GM21360 (cell line): Measurements from ENCODE around the gene ELANE.

Experiments
- ATAC-seq: cut with Tn5 transposase; IDR thresholded peaks from one replicate; pipeline ENCODE4 v1.9.1; 2021; ENCODE audit warnings: mild to moderate bottlenecking, moderate library complexity; ENCODE audit not compliant: unreplicated experiment

ELANE gene

GRCh38 chr19:858868-859843, 7.1 kb downstream of the ELANE start, which contains the start of gene CFD:
Gene CFD (plus strand): TSS chr19:859664. CDS start chr19:859690, 26 bp downstream.
- ATAC-seq: no peak

DNA sequence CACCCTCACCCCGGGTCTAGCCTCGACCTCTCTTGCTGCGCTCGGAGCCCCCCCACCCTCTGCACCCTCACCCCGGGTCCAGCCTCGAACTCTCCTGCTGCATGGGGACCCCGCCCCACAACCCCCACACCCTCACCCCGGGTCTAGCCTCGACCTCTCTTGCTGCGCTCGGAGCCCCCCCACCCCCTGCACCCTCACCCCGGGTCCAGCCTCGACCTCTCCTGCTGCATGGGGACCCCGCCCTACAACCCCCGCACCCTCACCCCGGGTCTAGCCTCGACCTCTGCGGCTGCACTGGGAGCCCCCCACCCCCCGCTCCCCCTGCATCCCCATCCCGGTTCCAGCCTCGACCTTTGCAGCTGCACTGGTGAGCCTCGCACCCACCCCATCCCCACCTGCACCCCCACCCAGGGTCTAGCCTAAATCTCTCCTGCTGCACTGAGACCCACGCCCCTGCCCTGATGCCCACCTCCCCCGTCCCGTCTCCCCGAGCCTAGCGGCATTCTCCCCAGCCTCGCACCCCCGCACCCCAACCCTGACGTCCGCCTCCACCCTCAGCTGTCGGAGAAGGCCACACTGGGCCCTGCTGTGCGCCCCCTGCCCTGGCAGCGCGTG, 9.1 kb downstream of the ELANE start:
- no peak for ATAC-seq

DNA sequence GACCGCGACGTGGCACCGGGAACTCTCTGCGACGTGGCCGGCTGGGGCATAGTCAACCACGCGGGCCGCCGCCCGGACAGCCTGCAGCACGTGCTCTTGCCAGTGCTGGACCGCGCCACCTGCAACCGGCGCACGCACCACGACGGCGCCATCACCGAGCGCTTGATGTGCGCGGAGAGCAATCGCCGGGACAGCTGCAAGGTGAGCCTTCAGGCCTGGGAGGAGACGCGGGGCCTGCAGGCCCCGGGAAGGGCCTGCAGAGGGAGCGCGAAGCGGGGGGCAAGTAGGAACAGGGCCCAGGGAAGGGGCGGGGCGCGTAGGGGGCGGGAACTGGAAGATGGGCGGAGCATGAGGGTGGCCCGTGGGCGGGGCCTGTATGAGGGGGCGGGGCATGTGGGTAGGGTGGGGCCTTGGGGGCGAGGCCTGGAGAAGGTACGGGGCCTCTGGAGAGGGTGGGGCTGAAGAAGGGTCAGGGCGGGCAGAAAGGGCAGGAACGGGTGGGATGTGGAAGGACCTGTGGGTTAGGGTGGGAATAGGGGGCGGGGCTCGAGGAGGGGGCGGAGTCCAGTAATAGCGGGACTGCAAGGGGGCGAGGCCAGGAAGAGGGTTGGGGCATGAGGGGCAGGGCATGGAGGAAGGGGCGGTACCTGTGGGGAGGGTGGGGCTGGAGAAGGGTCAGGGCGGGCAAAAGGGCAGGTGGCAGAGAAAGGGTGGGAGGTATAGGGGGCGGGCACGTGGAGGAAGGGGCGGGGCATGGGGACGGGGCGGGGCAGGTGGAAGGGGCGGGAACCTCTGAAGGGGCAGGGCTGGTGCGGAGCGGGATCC, 9.9 kb downstream of the ELANE start:
- no peak for ATAC-seq

GRCh38 chr19:862581-863314, 10.6 kb downstream of the ELANE start:
- ATAC-seq: no peak

GRCh38 chr19:863315-863620, 11.2 kb downstream of the ELANE start:
- no peak for ATAC-seq

DNA sequence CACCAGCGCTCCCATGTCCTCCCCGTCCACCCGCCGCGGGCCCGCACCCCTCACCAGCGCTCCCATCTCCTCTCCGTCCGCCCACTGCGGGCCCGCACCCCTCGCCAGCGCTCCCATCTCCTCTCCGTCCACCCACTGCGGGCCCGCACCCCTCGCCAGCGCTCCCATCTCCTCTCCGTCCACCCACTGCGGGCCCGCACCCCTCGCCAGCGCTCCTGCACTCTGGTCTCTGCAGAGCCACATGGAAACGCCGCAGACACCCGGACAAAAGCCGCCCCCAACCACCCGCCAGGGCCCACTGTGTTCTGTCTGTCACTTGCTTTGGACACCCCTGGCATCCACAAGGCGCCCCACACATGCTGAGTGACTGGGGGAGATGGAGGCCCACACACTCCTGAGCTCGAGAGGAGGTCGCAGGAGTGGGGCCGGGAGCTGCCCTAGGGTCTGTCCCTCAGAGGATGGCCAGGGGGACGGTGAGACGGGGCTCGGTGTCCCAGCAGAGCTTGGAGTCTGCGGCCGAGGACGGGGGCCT, 14.7 kb downstream of the ELANE start:
- ATAC-seq: no peak

- no peak for ATAC-seq
These were observed 15.2 kb downstream of the ELANE start for GRCh38 chr19:867301-867793.

GRCh38 chr19:867855-868457, 15.9 kb downstream of the ELANE start:
- ATAC-seq: no peak

DNA sequence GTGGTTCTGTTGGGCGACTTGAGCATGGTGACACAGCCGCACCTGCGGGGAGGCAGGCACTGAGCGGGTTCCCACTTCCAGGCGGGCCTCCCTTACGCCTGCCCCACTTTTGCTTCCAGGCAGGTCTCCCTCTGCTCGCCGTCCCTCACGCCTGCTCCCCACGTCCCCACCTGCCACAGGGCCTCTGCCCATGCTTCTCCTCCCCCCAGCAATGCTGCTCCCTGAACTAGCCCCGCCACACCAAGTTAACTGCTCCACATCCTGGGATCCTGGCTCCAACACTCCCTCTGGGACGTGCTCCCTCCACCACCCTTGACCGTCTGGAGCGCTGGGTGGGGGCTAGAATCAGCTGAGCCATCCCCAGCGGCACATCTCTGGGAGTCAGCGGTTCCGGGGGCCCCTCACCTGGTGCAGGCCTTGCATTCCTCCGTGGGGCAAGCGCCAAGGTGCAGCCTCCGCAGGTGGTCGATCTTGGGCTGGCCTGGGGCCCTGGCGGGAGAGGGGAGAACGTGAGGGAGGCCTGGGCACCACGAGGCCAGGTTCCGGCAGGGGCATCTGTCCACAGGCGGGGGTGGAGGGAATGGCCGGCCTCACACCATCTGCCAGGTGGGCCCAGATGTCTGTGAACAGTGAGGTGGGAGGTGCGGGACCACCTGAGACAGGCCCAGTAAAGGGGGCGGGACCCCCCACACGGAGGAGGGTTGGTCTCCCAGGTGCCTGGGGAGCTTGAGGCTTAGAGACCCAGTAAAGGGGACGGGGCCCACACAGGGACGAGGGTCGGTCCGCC, 16.5 kb downstream of the ELANE start:
- ATAC-seq: no peak

DNA sequence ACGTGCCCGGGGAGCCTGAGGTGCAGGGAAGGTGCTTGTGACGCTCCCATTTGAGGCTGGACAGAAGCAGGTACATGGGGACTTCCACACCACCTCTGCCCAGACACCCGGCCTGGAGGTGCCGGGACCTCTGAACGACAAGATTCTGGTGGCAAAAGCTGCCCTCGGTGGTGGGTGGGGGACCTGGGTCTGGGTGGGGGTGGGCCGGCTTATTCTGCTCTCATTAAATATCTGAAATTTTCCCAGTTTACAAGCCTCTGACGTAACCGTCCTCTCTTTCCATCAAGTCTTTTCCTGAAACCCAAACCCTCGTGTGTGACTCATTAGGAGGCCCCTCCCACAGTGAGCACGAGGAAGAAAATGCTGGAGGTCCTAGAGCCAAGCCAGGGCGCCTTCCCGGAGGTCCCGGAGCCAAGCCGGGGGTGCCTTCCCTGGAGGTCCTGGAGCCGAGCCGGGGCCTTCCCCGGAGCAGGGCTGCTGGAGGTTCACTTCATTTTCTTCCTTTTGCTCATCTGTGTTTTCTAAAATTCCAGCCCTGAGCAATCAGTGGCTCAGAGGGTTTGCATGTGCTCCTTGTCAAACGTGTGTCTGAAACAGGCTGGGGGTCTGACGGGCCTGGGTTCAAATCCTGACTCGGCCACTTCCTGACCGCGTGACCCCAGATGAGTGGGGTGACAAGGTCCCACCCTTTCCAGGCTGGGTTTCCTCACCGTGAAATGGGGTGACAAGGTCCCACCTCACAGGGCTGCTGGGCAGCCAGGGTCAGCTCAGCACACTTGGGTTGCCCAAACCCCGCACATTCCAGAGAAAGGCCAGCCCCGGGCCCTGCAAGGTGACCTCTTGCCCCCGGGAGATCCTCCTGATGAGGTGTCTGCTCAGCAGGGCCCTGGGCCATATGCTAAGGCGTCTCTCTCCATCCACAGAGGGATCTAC, 17.4 kb downstream of the ELANE start:
- no peak for ATAC-seq

GRCh38 chr19:870314-870713, 18.2 kb downstream of the ELANE start:
- ATAC-seq: no peak

- ATAC-seq: no peak
These were observed 18.9 kb downstream of the ELANE start for GRCh38 chr19:870963-871401.

DNA sequence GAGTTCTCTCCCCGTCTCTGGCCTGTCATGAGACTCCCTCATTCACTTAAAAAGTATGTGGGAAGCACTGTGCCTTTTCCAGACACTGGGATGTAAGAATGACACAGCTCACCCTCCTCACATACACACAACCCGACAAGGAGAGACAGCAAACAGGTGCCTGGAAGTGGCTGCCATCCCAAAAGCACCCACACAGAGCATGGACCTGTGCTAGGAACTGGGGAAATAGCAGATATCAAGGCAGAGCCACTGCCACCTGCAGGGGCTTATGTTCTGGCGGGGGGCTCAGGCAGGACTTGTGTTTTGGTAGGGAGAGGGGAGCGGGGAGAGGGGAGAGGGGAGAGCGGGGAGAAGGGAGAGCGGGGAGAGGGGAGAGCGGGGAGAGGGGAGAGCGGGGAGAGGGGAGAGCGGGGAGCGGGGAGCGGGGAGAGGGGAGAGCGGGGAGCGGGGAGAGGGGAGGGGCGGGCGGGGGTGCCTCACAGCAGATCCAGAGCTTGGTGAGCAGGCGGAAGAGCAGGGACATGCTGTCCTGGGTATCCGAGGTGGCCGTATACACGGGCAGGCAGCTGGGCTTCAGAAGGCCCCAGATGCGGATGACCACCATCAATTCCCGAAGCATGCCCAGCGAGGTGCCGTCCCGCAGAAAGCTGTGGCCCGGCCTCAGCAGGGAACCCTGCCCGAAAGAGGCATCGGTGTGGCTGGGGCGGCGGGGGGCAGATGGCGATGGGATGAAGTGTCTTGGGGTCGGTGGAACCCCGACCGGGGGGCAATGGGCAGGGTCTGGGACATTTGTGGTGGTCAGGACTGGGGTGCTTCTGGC, 19.6 kb downstream of the ELANE start:
- no peak for ATAC-seq

- no peak for ATAC-seq
These were observed 20.3 kb downstream of the ELANE start for GRCh38 chr19:872266-872951.

- ATAC-seq: no peak
These were observed 21.0 kb downstream of the ELANE start for GRCh38 chr19:873084-873483.

- no peak for ATAC-seq
These were observed 21.5 kb downstream of the ELANE start for GRCh38 chr19:873561-874041.
